GM21825 (cell line): ENCODE results near the gene OR5AN1.
"Not testable (repeated sequence)": the region's sequence is repeated elsewhere in the genome, so short reads cannot be mapped to it uniquely, and the experiment has no call there.

Experiments
- ATAC-seq: cut with Tn5 transposase; IDR thresholded peaks from one replicate; pipeline ENCODE4 v1.9.1; 2021; ENCODE audit warnings: mild to moderate bottlenecking, moderate library complexity; ENCODE audit not compliant: unreplicated experiment

OR5AN1 gene

GRCh38 chr11:59358595-59358994, at the start of gene OR5AN1:
Gene OR5AN1, plus strand, starts transcription at chr11:59358895. Its CDS starts 5,564 bp downstream, at chr11:59364459.
- ATAC-seq, result no peak

DNA sequence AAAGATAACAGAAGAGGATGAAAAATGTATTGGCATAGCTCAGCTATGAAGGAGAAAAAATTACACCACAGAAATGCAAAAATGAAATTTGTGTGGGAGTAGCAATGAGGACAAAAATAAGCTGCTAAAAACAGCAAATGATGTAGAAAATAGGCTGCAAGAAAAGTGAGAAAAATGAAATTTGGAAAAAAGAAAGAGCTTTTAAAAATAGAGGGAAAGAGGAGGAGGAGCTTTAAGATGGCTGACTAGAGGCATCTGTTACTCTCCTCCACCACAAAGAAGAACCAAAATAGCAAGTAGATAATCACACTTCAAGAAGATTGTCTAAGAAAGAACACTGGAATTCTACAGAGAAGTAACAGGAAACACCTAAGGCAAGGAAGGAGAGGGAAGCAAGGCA, 23.7 kb upstream of the OR5AN1 start:
- ATAC-seq, result no peak

DNA sequence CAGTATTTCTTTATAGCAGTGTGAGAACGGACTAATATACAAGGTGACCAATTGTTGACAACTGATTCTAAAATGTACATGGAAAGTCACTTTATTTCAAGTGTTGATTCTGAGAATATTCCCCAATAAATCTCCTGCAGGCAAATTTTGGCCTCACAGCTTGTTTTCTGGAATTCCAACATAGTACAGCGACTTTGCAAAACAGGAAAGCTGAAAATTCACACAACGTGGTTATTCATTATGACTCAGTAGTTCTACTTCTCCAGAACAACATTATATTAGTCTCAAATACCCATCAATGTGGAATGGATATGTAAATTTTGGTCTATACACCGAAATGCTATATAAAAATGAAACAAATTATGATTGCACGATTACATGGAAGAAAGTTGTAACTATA, 22.5 kb upstream of the OR5AN1 start:
- no peak for ATAC-seq

GRCh38 chr11:59336931-59337330, 21.8 kb upstream of the OR5AN1 start:
- no peak for ATAC-seq

DNA sequence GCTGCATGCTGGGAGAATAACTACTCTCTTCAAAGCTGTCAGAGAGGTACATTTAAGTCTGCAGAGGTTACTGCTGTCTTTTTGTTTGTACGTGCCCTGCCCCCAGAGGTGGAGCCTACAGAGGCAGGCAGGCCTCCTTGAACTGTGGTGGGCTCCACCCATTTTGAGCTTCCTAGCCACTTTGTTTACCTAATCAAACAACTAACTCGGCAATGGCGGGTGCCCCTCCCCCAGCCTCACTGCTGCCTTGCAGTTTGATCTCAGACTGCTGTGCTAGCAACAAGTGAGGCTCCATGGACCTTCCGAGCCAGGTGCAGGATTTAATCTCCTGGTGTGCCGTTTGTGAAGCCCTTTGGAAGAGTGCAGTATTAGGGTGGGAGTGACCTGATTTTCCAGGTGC, 9.0 kb upstream of the OR5AN1 start:
- not testable (repeated sequence) for ATAC-seq

- no peak for ATAC-seq
Observed at GRCh38 chr11:59355226-59355625, 3.5 kb upstream of the OR5AN1 start.

GRCh38 chr11:59356561-59356960, 2.1 kb upstream of the OR5AN1 start:
- no peak for ATAC-seq

- ATAC-seq, result no peak
Observed at GRCh38 chr11:59358020-59358419, 675 bp upstream of the OR5AN1 start.

DNA sequence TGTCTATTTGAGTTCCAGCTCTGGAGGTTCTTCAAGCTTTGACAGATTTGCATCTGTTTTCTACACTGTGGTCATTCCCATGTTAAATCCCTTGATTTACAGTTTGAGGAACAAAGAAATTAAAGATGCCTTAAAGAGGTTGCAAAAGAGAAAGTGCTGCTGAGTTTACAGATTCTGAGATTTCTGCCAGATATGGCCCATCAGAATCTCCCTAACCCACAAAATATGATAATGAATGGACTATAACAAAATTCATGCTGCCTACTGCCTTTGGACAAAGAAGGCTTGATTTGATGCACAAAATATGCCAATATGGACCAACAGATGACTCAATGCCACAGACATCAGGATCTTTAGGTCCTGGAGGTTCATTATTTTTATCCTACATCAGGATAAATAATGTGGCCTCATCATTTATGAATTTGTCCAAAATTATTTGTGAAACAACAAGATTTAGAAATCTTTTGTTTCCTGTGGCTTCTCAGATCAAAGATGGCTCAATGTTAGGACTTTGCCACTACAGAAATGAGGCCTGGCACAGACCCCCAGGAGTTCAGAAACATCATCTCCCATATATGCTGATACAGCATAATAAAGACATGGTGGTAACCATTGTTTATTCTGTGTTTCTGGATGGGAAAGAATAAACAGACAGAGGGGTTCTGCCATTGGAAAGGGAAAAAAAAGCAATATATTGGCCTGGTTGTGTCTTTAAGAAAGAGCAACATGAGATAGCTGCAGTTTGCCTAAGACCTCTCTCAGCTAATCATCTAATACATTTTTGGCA, 6.7 kb downstream of the OR5AN1 start:
- ATAC-seq, result no peak

DNA sequence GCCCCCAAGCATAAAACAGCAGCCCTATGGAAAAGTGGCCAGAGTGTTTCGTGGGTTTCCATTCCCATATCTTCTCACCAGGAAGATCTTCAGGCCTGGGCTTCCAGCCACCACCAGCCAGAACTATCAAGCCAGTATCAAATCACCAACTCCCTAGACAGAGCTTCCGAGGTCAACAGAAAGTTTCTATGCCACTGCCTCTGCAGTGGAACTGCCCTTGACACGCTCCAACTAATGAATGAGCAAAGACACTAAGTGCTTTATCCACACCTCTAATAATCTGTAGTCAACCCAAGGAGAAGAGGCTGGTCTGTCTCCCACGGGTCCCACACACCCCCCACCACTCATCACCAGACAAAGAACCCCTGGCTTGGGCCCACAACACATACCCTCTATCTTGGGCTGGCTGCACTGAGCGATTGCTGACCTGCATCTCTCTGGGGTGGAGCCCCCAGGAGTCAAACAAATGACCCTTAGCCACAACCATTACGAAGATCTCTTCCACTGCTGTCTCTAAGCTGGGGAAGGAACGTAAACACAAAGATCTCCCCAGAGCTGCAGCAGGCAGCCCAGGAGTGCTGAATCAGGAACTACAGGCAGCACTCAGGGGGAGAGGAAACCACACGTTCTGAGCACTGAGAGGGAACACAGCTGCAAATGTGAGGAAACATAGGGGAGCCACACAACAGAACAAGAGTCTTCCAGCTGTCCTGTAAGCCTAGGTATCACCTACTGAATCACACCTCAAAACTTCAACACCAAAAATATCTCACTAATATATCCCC, 9.7 kb downstream of the OR5AN1 start:
- no peak for ATAC-seq

DNA sequence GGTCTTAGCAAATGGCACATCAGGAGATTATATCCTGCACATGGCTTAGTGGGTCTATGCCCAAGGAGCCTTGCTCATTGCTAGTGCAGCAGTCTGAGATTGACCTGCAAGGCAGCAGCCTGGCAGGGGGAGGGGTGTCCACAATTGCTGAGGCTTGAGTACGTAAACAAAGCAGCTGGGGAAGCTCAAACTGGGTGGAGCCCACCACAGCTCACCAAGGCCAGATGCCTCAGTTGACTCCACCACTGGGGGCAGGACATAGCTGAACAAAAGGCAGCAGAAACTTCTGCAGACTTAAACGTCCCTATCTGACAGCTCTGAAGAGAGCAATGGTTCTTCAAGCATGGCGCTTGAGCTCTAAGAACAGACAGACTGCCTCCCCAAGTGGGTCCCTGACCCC, 13.6 kb downstream of the OR5AN1 start:
- ATAC-seq, result not testable (repeated sequence)

- peak; percentile 96 for ATAC-seq
Observed at GRCh38 chr11:59380263-59381059, 21.8 kb downstream of the OR5AN1 start.

- no peak for ATAC-seq
Observed at GRCh38 chr11:59394186-59394585, 35.5 kb downstream of the OR5AN1 start.

DNA sequence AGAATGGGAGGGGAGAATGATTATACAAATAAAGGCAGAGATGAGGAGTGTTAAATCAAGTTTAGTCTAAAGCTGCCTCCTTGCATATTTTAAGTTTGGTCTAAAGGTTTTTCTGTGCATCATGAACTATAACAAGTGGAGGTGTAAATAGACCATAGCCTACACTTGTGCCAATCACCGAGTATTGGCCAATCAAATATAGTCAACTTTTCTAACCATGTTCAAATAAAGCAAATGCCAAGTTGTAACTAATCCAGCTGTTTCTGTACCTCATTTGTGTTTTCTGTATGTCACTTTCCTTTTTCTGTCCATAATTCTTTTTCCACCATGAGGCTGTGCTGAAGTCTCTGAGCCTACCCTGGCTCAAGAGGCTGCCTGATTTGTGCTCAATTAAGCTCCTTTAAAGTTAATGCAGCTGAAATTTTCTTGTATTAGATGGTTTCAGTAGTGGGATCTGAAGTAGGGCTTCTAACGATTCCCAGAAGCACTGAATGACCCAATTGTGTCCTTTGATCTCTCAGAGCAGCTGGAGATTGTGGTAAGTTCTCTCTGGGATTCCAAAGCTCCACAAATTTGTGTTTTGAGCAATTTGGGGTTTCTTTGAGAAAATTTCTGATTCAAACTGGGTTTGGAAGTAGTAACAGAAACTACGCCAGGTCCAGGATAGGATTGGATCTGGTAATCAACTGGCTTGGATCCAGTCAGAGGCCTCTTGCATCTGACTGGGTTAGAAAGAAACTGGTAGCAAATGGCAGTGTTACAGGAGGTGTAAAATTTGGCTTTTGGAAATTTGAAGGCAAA, 42.0 kb downstream of the OR5AN1 start:
- ATAC-seq, result no peak

GRCh38 chr11:59401262-59401552, 42.5 kb downstream of the OR5AN1 start:
- ATAC-seq, result no peak

DNA sequence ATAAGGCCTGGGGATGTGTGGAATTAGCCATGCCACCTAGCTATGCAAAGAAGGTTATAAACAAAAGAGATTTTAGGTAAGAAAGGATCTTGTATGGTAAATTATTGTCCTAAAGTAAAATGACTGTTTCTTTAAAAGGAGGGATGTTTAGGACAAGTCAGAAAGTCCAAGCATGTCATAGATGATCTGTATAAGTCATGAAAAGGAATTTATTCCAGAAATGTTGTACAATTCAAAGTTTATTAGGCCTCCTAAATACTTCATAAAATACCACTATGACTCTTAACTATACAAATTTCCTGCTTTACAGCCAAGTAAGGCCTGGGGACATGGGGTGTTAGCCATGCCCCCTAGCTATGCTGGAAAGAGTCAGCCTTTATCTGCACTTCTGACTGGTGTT, 44.9 kb downstream of the OR5AN1 start:
- no peak for ATAC-seq

GRCh38 chr11:59413646-59414045, 55.0 kb downstream of the OR5AN1 start:
- ATAC-seq, result no peak

GRCh38 chr11:59415111-59415510, 56.4 kb downstream of the OR5AN1 start:
- ATAC-seq, result no peak

DNA sequence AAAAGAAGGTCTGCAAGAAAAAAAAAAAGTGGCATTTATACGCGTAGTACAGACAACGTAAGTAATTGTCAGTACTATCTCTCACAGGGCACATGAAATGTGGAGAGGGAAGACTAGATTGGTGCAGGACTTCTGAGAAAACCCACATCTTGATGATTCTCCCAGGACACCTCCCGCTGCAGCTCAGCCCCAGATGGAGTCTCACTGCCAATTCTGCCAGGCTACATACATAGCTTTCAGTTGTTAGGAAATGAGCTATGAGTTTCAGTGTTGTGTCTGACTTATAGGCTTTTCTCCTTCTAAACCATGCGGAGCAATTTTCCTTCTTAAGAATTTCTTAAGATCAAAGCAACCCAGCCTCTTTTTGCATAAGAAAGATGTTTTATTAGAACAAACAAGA, 57.9 kb downstream of the OR5AN1 start:
- ATAC-seq, result no peak

DNA sequence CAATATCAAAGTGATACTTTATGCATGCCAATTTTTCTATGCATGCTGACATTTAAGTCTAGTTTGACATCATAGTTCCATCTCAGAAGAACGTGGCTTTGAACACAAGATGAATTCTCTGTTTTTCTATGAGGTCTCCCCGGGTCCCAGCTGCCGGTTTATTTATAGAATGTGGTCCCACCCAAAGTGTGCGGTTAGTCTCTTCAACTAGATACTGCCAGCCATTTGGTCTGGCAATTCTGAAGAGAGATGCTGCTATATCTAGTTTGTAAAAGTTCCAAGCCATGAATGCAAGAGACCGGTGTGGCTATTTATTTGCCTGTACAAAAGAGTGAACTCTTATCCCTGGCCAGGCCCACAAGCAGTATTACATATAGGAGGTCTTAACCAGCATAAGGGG, 58.3 kb downstream of the OR5AN1 start:
- no peak for ATAC-seq

- ATAC-seq, result no peak
Observed at GRCh38 chr11:59418156-59418555, 59.5 kb downstream of the OR5AN1 start.
